GM10248 (cell line): ENCODE data around the gene HDAC4.

Experiments
- CTCF ChIA-PET: fragments of 300-600 bp; sonication (Branson Sonifier 250); formaldehyde crosslinking; extraction: SDS; loops from one replicate; lab custom pipeline; 2021; ENCODE audit warnings: antibody characterized with exemption; lab: Yijun Ruan, JAX
- POLR2A ChIA-PET: fragments of 350-650 bp; sonication (Branson Sonifier 250); formaldehyde crosslinking; extraction: SDS; loops from one replicate; lab custom pipeline; 2020; ENCODE audit warnings: antibody characterized with exemption; lab: Yijun Ruan, JAX
- DNase-seq: peaks from one replicate; pipeline ENCODE4 v3.0.0; 2012; ENCODE audit errors: extremely low spot score
- CTCF ChIP-seq: IDR thresholded peaks from 2 replicates; pipeline ENCODE4 v1.5.1; 2012; ENCODE audit warnings: mild to moderate bottlenecking, low read depth; ENCODE audit errors: extremely low read depth, missing control alignments, control extremely low read depth

The HDAC4 gene

DNA sequence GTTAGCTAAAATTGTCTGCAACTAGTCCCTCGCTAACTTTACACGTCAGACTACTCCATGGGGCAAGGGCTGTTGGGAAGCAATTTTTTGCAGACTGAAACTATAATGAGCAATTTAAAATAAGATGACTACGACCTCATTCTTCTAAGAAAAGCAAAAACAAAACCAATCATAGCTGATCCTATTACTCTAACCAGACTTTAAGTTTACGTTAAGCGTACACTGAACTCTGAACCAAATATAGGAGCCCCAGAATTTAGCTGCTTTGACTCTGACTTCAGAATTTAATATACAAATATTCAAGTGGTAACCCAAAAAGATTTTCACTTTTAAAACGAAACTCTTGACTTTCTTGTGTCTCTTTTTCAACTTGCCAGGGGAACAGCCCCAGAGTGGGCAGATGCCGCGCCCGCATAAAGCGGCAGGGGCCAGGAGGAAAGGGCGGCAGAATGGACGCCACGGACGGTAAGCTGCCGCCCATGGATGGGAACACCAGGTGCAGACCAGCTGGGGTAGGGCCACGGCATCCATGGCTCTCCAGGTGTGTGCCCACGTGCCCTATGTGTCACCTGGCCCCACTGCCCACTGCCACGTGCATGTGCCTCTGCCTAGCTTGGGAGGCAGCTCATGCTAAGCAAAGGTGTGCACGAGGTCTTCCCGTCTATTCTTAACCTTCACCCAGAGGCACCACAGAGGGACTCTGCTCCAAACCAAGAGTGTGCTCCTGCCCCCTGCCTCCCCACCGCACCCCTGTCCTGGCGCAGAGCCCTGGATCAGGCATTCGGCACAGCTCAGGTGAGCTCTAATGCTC is 217.6 kb downstream of the HDAC4 start:
- POLR2A ChIA-PET, result no interaction called here
- no peak for TF ChIP-seq CTCF
- CTCF ChIA-PET, result interaction anchor here (1.1 to 2.2 kb wide), 3 partner anchors 11 to 45 kb away, joined by 3 to 7 read pairs (median 3); no protein-coding TSS in a partner anchor
- no peak for DNase-seq

DNA sequence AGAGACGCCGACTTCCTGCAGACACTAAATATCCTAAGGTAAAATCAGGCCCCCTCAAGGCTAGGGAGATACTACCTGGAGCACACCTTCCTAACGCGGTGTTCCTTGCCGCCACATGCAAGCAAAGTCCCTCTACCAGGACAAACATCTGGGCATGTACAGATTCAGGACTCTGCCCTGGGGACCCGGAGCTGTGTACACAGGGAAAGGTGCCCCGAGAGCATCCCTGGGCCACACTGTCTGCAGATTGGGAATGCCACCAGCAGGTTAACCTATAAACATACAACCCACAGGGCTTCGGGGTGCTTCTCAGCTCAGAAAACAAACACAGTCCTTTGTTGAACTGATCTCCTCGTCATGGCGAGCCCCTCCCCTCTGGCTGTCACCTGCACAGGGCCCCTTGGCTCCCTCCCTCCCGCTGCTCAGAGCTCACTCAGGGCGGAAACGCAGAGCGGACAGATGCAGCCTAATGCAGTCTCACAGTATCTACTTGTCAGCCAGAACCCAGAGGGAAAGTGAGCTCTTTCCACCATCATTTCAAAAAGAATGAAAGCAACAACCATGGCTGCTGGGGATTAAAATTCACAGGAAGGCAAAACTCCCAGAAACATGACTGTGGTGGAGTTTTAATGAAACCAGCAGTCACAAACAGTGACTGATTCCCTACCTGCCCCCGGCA is 218.8 kb downstream of the HDAC4 start:
- no peak for DNase-seq
- CTCF ChIA-PET, result interaction anchor here (2.2 kb wide), 1 partner anchor 12 kb away, joined by 7 read pairs; no protein-coding TSS in a partner anchor
- POLR2A ChIA-PET, result no interaction called here
- TF ChIP-seq CTCF, result no peak

DNA sequence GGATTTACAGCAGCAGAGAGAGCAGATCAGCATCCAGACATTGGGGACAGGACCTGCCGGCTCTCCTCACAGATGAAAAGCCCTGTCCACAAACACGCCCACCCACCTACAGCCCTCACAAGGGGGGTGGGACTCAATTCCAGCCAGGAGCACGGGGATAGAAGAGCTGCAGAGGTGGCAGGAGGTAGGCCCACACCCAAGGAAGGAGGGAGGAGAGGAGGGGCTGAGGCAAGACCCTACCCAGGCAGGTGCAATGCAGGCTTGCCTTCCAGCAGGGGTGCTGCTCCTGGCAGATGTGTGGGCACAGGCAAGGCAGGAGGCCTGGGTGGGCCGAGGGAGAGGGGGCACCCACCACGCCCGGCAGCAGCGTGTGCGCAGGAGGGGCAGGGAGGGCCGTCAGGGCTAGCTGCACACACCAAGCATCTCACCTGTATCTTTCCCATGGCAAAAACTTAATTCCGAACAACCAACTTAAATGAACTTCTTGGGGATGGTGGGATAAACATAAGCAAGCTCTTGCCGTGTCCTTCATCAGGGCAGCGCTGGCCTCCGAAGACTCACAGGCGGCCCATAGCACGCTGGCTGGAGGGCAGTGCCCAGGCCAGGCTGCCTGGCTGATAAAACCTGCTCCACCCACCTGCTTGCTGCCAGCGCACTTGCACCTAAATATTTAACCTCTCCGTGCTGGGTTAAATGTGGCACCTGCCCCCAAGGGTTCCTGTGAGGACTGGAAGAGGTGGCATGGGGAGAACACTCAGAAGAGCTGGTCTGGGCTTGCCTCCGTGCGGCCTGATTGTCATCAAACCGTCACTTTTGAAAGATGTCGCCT is 219.5 kb downstream of the HDAC4 start:
- CTCF ChIA-PET, result interaction anchor here (2.2 kb wide), 1 partner anchor 13 kb away, joined by 7 read pairs; no protein-coding TSS in a partner anchor
- POLR2A ChIA-PET, result no interaction called here
- no peak for DNase-seq
- no peak for TF ChIP-seq CTCF

- no peak for DNase-seq
- CTCF ChIA-PET, result no interaction called here
- no peak for TF ChIP-seq CTCF
- POLR2A ChIA-PET, result no interaction called here
Measured at GRCh38 chr2:239180526-239181073, 220.2 kb downstream of the HDAC4 start.

DNA sequence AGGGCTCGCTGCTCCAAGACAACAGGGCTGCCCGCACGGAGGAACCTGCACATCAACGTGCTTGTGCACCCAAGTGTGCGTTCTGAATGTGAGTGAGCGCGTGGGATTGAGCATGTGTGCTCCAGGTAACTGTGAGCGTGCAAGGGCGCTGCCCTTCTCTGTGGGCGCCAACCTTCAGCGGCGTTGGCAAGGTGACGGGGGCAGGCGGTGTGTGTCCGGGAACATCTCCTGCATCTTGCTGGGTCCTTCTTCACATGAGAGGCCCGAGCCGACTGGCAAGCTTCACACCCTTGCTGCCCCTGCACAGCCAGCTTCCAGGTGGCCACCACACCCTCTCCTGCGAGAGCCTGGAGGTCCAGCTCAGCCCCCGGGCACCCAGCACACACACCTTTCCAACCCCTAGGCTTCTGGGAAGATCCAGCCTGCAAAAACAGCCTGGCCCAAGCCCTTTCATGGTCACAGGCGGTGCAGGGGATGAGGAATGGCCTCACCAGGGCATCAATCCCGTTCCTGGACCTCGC is 220.9 kb downstream of the HDAC4 start:
- DNase-seq, result no peak
- TF ChIP-seq CTCF, result no peak
- CTCF ChIA-PET, result no interaction called here
- POLR2A ChIA-PET, result no interaction called here
